Putamen (tissue), 1 donor: ENCODE results near the gene GRN.
"Not testable (repeated sequence)": the region's sequence is repeated elsewhere in the genome, so short reads cannot be mapped to it uniquely, and the experiment has no call there.

Experiments used
- DNase-seq: peaks from one replicate; pipeline ENCODE4 v3.0.0-alpha.2; 2016; ENCODE audit warnings: low spot score

The GRN gene

DNA sequence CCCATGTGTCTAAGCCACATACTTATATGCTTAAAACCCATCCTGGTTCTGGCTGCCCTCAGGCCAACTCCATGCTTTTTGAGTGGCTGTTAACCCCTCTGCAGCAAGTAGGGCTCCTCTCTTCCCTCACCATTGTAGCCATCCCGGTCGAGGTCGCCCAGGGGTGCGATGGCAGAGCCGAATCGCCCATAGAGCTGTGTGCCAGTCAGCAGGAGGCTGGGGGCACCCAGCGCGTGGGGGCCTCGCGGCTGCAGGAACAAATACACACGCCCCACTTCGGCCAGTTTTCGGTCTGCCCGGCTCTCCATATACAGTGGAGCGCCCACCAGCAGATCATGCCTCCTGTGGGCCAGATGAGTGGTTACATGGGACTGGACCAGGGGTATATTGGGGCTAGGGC is 38.3 kb downstream of the GRN start:
- DNase-seq = no peak

DNA sequence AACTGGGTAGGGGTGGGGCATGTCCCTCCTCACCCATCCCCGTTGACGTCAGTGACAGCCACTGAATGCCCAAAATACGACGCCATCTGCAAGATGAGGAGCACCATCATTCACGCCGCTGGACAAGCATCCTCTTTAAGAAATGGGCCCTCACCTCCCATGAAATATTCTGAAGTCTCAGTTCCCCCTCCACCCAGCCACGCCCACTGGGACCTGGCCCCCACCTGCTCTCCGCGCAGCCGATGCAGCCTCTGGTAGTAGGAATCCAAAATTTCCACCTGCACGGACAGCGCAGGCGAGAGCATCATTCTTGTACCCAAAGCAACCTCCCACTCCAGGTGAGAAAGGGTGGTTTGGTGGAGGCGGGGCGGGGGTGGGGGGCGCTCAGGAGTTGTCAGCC is 38.8 kb downstream of the GRN start:
- DNase-seq = no peak

DNA sequence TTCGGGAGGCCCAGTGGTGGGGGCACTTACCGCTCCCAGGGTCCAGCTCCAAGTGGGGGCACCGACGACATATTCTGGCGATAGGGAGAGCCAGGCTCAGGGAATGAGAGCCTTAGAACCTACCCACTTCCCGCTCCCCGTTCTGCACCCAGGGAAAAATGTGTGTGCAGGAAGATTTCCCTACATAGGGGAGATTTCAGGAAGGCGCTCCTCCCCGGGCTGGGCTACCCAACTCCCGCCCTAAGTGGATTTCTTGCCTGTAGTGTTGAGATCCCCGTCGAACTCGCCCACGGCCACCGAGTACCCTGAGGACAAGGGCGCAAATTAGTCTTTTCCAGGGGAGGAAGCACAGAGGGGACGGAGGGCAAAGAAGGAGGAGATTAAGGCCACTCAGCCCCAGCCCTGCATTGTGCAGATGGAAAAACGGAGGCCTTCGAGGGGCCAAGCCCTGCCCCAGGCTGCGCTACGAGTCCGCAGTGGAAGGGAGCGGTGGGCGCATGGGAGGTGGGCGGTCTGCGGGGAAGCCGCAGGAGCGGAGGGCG is 39.2 kb downstream of the GRN start:
- no peak for DNase-seq

DNA sequence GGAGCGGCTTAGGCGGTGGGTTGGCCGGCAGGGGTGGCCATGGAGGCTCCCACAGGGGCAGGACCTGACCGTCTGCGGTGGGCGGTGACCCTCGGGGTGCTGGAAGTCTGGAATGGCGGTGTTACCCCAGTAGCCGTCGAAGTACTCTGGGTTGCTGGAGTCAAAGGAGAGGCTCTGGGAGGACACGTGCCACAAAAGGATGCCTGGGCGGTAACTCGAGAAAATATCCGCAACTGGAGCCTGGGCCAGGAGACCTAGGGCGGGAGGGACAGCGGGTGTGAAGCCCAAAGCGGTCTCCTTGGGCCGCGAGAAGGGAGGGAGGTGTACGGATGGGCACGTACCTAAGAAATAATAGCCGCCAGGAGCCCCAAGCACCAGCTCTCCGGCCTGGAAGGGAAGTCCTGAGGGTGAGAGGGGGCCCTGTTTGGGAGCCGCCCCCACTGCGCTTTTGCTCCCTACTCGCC is 39.8 kb downstream of the GRN start:
- DNase-seq = no peak

DNA sequence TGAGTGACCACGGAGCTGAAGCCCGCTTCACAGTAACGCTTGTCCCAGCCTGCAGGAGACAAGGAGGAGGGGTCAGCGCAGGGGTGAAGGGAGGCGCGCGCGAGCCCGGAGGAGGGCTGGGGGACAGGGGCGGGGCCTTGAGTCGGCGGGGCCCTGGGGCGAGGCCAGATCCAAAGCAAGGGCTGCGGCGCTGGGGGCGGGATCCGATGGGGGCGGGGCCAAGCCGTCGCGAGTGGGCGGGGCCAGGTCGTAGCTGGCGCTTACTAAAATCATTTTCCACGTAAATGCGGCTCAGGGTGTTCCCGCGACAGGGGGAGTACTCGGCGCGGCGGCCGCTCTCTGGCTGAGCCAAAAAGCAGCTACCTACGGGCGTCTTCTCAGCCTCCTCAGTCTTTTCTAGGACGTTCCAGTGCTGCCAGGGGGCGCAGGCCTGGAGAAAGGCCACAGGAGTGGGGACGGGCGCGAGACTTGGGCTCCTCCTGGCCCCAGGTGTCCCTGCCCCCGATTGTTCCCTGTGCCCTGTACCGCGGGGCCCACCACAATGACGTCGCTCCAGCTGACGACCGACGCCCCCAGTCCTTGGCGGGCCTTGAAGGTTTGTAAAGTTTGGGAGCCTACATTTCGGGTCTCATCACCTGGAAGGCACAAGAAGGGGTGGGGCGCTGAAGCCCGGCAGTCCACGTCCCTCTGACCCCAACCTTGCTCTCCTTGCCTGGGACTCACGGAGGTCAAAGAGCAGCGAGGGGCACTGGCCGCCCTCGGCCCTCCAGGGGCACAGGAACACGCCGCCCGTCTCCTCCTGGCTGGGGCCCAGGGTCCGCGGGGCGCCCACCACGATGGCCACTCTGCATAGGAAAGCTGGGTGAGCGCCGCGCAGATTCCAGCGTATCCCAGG is 40.4 kb downstream of the GRN start:
- DNase-seq = no peak

DNA sequence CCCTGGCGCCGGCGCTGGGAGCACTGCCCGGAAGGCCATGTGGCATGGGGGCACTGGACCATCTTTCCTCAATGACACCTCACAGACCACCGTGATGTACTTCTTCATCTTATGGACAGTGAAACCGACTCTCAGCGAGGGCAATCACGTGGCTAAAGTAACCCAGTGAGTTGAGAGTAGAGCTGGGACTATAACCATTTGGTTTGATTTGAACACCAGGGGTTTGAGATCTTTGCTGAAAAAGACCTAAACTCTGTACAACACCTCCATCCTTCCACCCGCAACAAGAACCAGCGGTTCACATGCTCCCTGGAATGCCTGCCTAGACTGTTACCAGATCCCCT is 41.1 kb downstream of the GRN start:
- DNase-seq = no peak

DNA sequence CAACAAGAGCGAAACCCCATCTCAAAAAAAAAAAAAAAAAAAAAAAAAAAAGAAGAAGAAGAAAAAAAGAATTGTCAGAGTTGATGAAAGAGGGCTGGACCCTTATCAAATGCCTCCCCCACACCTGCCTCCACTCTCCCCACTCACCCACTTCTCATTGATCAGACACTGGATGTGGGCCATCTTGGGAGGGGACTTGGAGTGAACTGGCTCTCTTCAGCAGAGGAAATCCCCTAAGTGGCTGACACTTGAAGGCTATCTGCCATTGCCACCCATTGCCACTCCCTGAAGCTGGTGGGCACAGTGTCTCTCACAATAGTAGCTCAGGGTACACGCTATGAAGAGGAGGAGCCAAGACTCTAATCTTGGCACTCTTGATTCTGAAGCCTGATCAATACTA is 42.7 kb downstream of the GRN start:
- no peak for DNase-seq

DNA sequence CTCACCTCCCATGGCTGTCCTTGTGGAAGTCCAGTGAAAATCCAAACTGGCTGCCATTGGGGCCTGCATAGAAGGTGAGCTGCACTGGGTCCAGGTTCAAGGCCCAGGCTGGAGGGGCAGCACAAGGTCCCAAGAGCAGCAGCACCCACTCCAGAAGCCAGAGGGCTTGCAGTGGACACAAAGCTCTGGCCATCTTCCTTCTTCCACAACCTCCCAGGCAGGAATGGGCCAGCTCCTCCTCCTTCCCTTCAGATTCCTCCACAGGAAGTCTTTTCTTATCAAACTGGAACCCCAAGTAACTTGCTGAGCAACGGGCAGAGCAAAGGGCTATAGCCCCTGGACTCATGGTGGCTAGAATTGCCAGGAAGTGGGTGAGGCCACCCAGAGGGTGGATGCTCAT is 44.2 kb downstream of the GRN start, which contains the start of gene ITGA2B:
ITGA2B (minus strand) TSS at position 369 of the 400 bp plus-strand sequence; CDS start at position 193, 176 bp downstream.
- no peak for DNase-seq

DNA sequence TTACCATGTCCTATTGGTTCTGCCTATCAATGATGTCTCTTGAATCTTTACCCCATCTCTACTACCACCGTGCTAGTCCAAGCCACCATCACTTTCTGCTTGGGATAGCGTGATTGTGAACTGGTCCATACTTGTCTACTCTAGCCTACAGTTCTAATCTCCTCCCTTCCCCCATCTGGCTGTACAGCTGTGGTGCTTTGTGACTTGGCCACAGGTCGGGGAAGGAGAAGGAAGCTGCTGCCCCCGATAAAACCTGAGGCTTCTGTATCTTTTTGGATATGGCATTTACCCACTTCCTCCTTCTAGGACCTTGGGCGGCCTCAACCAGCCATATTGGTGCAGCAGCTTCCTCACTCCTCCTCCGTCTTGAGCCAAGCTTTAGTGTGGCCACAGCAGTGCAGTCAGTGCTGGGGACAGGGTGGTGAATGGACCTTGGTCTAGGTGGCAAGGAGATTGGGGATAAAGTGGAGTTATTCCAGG is 44.7 kb downstream of the GRN start:
- no peak for DNase-seq

DNA sequence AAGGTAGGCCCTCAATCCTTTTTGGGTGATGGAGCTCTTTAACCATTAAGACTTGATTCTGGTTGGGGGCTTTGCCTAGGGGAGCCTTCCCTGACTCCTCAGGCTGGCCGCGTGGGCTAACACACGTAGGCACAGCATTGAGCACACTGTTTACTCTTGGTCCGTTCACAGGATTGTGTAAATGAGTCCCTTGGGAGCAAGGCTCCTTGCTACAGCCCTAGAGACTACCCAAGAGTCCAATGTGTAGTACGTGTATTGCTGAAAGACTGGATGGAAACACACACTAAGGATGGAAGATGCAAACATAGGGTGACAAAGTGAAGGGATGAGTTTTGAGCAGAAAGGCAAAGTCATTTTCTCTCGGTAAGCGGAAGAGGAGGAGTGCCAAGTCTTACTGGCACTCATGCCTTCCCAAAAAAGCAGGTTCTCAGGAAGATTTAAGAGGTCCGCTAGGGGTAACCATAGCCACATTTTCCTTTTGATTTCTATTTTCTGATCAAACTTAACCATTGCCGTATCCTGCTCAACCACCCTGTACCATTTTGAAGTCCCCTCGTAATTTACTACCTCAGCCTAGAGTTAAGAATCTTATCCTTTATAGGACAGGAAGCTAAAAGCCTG is 45.3 kb downstream of the GRN start:
- DNase-seq = no peak

DNA sequence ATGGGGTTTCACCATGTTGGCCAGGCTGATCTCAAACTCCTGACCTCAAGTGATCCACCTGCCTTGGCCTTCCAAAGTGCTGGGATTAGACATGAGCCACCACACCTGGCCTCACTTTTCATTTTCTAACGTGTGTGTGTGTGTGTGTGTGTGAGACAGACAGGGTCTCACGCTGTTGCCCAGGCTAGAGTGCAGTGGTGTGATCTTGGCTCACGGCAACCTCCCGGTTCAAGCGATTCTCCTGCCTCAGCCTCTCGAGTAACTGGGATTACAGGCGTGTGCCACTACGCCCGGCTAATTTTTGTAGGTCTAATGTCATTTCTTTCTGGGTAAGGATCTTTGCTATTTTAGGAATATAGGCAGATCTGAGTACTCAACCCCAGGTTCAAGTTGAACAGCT is 49.0 kb downstream of the GRN start:
- not testable (repeated sequence) for DNase-seq

DNA sequence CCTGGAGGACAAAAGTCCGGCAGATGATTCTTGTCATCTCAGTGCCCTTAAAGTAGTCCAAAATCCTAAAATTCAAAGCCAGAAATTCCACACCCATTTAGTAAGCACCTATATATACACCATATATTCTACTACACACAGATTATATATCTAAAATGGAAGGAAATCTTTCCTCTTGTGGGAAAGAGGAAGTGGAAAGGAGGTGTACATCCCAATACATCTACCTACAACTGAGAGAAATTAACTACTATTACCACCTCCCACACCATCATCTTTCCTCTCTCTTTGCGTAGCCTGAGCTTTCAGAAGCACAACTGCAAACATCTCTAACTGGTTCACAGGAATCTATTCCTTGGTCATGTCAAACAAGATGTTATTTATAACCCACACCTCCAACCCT is 49.7 kb downstream of the GRN start:
- no peak for DNase-seq

DNA sequence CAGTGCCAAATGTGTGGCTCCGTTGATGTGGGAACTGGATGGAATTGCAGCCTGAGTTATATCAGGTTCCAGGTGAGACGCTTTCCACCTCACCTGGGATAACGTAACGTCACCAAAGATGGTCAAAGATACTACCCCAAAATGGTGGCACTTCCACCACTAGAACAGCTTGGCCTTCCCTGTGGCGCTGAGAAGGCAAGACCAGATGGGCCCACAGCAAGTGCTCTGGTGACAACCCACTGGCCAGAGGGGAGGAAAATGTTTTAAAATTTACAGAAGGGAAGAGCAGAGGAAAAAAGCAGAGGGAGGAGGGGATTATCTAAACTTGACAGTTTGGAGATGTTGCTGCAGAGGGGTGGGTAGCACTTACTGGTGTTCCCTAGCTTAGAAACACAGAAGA is 51.8 kb downstream of the GRN start:
- no peak for DNase-seq

DNA sequence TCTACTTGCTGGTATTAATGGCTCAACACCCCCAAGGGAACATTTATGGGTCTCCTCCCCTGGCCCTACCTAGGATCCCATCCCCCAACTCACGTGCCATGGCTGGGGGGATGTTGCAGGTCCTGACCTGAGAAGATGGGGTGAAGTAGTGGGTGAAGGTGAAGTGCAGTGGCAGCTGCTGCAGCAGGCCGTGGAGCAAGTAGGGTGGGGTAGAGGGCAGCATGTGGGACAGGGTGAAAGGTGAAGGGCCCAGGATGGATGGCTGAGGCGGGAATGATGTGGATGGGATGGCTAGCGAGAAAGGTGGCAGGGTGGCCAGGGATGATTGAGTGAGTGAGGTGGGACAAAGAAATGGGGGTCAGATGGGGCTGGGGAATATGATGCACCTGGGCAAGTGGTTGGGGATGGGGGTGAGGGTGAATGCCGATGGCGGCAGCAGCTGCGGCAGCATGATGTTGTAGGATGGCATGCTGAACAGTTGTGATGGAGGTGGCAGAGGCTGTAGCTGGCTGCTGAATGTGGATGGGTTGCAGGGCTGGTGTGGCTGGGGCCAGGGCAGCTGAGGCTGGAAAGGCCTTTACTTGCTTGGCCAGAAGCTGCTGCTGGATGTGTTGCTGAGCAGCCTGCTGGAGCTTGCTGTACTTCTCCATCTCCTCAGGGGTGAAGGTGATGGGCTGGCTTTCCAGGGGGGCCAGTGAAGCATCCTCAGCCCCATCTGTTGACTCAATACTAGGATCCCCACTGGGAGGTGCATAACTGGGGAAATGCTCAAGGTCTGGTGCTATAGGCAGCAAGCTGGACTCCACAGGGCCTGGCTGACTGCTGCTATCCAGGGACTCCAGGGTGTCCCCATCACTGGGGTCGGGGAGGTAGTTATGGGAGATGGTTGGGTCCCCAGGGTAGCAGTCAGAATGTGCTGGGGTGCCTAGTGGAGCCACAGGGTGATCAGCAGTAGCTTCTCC is 52.7 kb downstream of the GRN start:
- DNase-seq = no peak

DNA sequence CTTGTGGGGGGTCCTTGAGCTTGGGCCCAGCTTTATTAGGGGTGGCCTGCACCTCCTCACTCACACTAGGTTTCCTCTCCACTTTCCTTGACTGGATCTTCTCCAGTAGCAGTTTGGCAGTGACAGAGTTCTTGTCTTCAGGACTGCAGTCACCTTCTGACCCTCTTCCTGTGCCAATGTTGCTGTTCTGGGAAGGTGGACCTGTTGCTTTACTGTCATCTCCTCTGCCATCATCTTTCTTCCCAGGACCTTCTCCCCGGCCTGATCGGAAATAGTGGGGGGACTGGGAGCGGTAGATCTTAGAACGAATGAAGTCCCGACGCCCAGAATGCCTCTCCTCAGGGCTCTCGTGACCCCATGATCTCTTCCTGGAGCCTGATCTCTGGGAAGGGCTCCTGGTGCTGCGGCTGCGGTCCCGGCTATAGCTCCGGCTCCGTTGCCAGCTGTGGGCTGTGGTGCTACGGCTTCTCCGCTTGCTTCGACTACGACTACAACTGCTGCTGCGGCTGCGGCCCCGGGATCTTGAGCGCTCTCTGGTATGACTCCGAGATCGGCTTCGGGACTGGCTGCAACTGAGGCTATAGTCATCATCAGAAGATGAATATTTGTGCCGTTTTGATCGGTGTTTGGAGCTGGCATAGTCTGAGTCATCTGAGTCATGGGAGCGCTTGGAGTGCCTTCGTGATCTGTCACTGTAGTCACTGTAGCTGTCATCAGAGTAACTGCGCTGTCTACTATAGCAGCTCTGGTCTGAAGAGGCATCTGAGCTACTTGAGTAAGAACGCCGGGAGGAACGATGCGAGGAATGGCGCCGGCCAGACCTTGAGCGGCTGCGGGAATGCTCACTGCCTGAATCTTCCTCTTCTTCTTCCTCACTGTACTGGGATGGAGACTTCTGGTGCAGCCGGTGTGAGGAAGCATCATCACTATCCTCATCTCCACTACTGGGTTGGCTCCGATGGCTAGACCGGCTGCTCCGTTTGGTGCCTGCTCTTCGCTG is 53.9 kb downstream of the GRN start:
- peak; percentile 68 for DNase-seq

DNA sequence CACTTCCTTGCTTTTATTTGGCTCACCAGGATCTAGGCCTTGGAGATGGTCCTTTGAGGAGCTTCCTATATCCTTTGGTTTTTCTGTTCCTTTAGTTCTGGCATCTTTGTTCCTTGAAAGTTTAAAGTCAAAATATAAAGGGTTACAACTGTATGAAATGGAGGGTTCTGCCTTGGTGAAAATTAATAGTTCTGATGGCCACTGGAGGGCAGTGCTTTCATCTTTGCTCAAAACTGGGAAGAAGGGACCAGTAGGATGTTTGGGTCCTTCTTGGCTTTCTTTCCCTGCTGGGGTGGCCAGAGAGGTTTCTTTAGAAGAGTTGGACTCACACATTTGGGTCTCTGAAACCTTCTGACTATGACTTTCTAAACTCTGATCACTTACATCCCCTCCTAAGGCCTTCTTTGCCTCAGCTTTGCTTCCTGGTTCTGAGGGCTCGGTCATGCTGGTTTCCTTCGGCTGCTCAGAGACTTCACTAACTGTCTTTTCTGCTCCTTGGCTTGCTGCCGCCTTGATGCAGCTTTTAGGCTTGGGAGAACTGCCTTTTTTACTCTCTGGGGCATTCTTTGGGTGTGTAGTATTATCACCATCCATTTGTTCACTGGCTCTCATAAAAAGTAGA is 55.2 kb downstream of the GRN start:
- DNase-seq = no peak
